ENCODE results near the gene ZNF598. TPM values are rescaled to one million over a fixed set of nuclear protein-coding genes. Genes with fewer than 3 reads are reported as not detected.

Gene ZNF598
- total and polyA plus RNA-seq, 2 of the 13 experiments (the other 11 are each of a cell fraction or from before 2014, with no cell fraction given), result 13.5 to 14.2 TPM

- TF ChIP-seq ZNF281 (CRISPR knock-in tag; IDR thresholded peaks at IDR 0.05; ENCODE audit: borderline replicate concordance), result peak; percentile 60; the same call in 1 of the 2 replicates
- no peak for TF ChIP-seq THAP7 (CRISPR knock-in tag; IDR thresholded peaks at IDR 0.05)
- TF ChIP-seq KLF13 (CRISPR knock-in tag; IDR thresholded peaks at IDR 0.05), result no peak
- TF ChIP-seq ZNF713 (CRISPR knock-in tag; IDR thresholded peaks at IDR 0.05), result no peak
- no peak for TF ChIP-seq ZNF136 (CRISPR knock-in tag; IDR thresholded peaks at IDR 0.05; ENCODE audit: low read depth)
- TF ChIP-seq NCOR1 (IDR thresholded peaks at IDR 0.05; ENCODE audit: borderline replicate concordance, low read length), result no peak
- TF ChIP-seq NCOA1 (CRISPR knock-in tag; IDR thresholded peaks at IDR 0.05), result no peak
- TF ChIP-seq ZBTB43 (CRISPR knock-in tag; conservative IDR thresholded peaks at IDR 0.05), result no peak
- no peak for TF ChIP-seq ZNF784 (CRISPR knock-in tag; IDR thresholded peaks at IDR 0.05; ENCODE audit: borderline replicate concordance)
- no peak for TF ChIP-seq KIAA2018 (CRISPR knock-in tag; IDR thresholded peaks at IDR 0.05; ENCODE audit: borderline replicate concordance)
- no peak for TF ChIP-seq ZFAT (CRISPR knock-in tag; conservative IDR thresholded peaks at IDR 0.05)
- no peak for TF ChIP-seq MBNL3 (CRISPR knock-in tag; conservative IDR thresholded peaks at IDR 0.05)
- TF ChIP-seq ZNF598 (CRISPR knock-in tag; IDR thresholded peaks at IDR 0.05; ENCODE audit: borderline replicate concordance), result no peak
Measured at GRCh38 chr16:1990351-1991134, 19.1 kb downstream of the ZNF598 start (continued).

Measured in HepG2 (cell line).